ENCODE measurements around the gene REEP1.

- no peak for TF ChIP-seq CTCF (conservative IDR thresholded peaks at IDR 0.05; ENCODE audit: low read length)
- TF ChIP-seq EZH2phosphoT487 (IDR thresholded peaks at IDR 0.05; ENCODE audit: borderline replicate concordance, low read depth, low read length) = no peak
These were observed 104.0 kb downstream of the REEP1 start for GRCh38 chr2:86233436-86233835.
